CD4-positive, alpha-beta T cell treated with Interferon alpha-2 for 1 hour (primary cell): ENCODE measurements around the gene VSX2.
"Not testable (repeated sequence)": the region's sequence is repeated elsewhere in the genome, so short reads cannot be mapped to it uniquely, and the experiment has no call there.

Experiments used
- DNase-seq, 2 donors: peaks; one replicate each; pipeline ENCODE4 v3.0.0-alpha.2; 2020 to 2022

The VSX2 gene

DNA sequence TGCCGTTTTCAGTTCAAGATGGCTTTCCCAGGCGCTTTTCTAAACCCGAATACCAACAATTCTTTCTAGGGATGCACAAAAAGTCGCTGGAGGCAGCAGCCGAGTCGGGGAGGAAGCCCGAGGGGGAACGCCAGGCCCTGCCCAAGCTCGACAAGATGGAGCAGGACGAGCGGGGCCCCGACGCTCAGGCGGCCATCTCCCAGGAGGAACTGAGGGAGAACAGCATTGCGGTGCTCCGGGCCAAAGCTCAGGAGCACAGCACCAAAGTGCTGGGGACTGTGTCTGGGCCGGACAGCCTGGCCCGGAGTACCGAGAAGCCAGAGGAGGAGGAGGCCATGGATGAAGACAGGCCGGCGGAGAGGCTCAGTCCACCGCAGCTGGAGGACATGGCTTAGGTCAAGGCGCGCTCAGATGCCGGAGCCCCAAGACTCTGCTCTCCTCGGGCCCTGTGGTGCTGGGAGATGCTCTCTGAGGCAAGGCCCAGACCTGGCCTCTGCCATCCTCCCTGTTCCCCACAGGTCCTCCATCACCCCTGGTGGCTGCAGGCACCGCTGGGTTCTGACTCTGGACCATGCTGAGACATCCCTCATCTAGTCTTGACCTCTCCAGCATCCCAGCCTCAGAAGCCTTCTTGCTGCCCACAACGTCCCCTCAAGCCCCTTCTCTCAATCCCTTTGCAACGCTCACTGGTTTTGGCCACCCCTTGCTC lies 21.4 kb downstream of the VSX2 start:
- DNase-seq: no peak

DNA sequence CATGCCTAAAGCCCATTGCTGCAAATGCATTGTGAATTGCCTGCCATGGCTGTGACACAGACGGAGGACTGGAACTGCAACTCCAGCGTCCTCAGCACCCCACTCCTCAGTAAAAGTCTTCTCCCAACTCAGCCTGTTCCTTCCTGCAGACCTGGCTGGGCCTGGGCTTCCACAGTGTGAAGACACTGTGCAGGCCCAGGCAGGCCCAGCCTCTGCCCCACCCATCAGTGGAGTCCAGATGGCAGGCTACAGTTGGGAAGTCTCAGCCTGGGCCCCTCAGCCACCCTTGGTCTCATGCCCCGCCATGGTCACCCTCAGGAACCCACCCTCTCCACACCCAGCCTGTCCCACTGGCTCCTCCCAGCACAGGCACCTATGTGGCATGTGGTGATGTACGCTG lies 22.0 kb downstream of the VSX2 start:
- DNase-seq: no peak

DNA sequence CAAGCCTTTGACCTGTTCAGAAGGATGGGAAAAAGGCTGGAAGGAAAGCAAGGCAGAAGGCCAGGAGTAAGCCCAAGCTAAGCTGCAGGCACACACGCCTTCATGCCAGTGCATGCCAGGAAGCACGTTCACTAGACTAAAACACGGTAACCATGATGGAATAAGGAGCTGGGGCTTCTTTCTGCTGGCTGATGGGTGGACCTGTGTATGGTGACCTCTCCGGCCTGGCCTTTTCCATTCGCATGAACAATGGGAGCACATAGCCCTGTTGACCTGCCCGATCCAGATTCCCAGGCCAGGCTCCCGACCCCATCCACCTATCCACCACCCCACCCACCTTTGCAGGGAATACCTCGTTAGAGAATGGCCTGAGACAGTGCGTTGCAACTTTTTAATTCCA lies 22.8 kb downstream of the VSX2 start:
- DNase-seq: no peak

DNA sequence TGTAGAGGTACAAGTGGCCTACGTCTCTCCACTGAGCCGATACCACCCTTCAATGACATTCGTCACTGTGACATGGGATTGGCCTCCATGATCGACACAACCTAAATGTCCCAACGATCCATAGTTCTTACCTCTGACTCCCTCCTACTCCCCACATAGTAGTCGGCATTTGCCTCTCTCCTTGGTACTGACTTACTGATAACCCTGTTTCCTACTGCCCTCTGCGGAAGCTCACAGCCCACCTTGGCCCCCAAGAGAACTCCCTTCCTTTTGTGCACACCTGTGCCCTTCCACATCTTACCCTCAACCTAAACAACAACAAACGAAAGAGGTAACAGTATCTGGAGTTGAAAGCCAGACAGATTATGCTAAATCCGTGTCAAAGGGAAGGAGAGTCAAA lies 23.9 kb downstream of the VSX2 start:
- no peak for DNase-seq

DNA sequence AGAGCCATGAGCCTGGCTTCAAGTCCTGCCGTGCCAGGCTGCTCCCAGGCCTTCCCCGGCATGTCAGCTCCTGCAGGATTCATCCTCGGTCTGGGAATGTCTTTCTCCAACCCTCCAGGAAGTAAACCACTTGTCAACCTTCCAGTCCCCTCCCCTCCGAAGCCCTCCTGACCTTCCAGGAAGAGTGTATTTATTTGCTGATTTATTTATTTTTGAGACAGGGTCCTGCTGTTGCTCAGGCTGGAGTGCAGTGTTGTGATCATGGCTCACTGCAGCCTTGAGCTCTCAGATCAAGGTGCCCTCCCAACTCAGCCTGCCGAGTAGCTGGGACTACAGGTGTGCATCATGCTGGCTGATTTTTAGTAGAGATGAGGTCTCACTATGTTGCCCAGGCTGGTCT lies 24.7 kb downstream of the VSX2 start:
- DNase-seq: no peak

DNA sequence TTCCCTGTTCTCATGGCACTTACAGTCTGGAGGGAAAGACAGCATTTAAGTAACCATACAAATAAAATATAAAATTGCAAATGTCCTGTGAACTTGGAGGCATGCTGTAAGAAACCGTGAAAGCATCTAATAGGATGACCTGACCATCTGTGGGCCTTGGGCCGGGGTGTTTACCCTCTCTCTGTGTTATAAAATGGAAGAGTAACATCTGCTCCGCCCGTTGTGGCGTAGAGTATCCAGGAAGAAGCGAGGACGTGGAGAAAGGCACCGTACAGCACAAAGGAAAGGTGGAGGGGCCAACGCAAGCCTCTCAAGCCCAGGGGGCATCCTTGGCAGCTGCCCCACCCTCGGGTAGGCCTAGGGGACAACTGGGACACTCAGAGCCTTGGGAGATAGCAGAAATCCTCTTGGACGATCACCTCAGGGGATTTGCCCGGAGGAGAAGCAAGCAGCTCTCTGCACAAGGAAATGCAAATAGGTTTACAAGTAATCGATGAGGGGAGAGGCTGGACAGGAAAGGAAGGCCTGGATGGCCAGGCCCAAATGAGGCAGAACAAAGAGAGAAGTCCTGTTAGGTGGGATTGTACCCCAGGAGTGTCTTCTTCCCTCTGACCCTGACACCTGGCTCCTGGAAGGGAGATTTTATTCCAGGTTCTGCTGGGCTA lies 26.2 kb downstream of the VSX2 start:
- DNase-seq: no peak

DNA sequence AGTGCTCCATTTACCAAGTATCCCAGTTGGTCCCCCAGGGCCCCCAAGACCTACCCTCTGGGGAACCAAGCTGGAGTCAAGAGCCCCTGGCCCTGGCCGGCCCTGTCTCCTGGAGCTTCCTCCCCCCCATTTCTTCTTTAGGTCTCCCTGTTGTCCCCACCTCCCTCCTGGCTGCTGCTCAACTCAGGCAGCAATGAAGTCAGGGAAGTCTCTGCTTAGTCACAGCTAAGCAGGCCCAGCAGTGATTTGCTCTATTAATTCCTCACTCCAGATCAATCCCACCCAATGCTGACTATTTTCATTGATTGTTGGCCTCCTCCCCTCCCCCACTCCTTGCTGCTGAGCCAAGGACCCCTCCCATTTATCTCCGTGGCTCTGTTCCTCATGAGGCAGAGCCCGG lies 28.3 kb downstream of the VSX2 start:
- no peak for DNase-seq

DNA sequence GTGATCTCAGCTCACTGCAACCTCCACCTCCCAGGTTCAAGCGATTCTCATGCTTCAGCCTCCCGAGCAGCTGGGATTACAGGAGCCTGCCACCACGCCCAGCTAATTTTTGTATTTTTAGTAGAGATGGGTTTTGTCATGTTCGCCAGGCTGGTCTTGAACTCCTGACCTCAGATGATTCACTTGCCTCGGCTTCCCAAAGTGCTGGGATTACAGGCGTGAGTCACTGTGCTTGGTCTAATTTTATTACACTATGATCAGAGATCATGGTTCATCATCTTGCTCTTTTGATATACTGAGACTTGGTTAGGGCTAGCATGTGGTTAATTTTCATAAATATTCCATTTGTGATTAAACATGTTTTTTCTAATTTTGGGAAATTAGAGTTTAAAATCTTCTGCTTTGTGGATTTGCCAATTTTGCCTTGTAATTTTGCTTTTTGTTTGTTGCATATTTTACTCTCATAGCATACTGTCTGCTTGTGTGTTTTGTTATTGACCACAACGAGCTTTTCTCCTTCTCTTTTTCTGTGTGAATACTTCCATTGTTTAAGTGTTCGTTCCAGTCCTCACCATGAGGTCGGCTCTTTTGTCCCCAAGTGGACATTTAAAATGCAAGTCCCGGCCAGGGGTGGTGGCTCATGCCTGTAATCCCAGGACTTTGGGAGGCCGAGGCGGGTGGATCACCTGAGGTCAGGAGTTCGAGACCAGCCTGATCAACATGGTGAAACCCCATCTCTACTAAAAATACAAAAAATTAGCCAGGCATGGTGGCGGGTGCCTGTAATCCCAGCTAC lies 31.3 kb downstream of the VSX2 start:
- DNase-seq: not testable (repeated sequence)

DNA sequence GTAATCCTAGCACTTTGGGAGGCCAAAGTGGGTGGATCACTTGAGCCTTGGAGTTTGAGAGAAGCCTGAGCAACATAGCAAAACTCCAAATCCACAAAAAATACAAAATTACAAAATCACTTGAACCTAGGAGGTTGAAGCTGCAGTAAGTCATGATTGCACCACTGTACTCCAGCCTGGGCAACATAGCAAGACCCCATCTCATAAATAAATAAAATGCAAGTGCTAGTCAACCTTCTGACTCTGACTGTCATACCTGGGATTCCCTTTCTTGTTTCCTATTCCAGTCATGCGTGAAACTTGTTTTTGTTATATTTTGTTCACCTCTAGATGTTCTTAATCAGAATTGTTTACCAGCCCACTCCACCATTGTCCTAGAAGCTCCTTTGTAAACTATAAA lies 32.1 kb downstream of the VSX2 start:
- DNase-seq: no peak

DNA sequence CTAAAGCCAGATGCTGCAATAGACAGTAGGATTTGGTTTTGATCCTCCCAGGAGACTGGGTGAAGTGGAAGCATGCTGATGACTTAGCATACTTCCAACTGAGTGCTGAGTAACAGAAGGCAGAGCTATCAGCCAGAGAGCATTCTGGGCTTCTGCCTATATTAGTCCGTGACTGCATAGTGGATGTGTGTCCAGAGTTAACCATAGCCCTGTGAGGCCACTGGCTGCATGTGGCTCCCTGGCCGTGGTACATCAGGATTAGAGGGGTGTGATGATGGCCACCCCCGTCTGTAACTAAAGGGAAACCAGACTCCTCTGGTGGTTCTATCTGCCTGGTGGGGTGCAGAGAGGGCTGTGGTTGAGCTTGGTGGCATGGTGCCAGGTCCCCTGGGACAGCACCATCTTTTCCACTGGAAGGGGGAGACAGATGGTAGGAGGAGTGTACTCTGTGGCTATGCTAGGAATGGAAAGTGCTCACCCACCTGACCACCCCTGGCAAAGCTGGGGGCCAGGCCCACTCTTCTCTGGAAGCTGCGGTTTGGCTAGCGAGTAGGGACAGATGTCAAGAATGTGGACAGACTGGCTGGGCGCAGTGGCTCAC lies 36.1 kb downstream of the VSX2 start:
- DNase-seq: no peak

DNA sequence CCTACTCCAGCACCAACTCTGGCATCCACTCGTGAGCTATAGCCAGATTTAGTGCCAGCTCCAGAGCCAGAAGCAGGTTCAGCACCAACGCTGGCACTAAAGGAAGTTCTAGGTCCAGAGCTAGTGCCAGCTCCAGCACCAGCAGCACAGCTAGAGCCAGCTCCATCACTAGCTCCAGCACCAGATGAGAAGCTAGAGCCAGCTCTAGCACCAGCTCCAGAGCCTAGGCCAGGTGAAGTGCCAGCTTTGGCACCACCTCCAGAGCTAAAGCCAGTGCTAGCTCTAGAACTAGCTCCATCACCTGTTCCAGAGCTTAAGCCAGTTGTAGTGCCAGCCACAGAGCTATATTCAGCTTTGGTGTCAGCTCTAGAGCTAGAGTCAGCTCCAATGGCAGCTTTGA lies 38.8 kb downstream of the VSX2 start:
- DNase-seq: no peak

DNA sequence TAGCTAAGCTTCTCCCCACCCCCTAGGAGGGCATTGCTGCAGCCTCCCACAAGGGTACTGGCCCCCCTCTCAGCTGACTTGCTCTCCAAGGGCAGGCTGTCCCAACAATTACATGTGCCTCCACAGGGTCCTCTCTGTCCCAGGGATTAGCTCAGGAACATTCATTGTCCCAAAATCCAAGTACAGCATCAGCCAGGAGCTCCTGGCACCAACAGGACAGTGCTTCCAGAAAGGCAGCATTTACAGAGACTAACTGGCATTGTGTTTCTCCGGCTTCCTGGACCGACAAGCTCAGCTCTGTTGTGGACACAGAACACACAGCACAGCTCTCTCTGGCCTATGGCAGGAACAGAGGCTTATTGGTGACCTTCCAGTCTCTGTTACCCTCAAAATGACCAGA lies 41.8 kb downstream of the VSX2 start:
- no peak for DNase-seq

DNA sequence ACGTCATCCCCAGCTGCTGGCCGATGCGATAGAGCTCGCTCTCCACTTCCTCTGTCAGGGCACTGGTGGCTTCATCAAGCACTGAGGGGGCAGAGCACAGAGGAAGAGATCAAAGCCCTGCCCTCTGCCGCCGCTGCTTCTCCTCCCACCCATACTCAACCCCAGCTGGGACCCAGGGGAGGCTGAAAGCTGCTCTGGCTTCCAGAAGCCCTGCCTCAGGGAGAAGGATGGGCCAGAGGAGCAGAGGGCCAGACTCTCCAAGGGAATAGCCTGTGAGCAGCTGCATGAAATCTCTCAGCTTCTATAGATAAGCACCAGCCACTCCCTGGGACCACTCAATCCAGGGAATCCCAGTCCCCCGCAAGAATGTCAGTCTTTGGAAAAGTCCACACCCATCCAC lies 47.5 kb downstream of the VSX2 start:
- DNase-seq: no peak

DNA sequence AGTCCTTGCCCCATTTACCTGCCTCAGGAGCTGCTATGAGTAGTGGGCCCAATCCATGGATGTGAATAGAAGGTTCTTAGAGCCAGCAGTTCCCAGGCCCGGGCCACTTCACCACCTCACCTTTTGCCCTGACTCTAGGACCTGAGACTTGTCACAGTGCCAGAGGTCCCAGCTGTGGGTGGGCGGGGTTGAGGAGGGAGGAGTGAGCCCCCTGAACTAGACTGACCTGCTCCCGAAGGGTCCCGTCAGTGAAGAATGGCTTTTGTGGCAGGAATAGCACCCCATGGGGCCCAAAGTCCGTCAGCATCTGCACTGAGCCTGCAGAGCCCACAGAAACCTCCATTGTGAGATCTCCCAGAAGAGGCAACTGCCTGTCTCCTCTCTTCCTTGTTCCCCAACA lies 50.6 kb downstream of the VSX2 start:
- DNase-seq: no peak

DNA sequence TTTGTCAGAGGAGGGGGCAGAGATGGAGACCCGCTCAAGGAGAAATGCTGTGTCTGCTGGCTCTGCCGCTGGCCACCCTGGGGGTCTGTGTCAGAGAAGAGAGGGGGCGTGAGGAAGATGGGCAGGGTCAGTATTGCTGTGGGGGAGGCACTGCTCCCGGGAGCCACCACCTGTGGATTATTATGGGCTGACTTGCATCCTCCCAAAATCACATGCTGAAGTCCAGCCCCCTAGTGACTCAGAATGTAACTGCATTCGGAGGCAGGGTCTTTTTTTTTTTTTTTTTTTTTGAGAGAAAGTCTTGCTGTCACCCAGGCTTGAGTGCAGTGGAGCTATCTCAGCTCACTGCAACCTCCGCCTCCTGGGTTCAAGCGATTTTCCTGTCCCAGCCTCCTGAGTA lies 51.2 kb downstream of the VSX2 start:
- peak in 1 of 2 donors; percentile 30 for DNase-seq

DNA sequence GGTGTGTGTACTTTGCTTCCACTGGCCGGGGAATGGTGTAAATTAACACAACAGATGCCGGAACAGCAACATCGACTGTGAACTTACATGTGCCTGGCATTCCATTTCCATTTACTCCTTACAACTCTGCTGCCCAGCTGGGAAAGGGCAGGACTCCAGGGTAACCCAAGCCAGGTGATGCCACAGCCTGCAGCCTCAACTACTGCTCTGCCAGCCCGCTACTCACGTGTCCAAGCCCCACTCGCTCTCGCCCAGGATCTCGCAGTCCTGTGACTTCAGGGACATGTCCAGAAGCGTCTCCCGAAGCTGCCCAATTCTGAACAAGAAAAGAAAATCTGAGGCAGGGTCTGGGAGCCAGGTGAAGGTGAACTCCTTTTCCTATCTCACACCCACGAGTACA lies 52.8 kb downstream of the VSX2 start:
- DNase-seq: no peak

DNA sequence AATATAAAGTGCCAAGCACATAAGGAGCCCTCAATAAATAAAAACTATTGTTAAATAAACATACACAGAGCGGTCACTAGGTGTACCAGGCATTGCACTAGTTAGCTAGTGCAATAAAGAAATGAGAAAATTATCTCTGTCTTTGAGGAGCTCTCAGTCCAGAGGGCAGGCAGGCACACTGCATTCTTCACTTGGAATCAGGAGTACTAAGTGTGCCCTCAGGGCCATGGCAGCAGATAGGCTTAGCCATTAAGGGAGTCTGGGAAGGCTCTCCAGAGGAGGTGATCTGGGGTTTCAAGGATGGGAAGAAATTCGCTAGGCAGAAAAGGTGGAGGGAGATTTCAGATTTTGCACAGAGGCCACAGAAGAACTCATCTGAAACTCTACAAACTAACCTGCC lies 54.4 kb downstream of the VSX2 start:
- no peak for DNase-seq

DNA sequence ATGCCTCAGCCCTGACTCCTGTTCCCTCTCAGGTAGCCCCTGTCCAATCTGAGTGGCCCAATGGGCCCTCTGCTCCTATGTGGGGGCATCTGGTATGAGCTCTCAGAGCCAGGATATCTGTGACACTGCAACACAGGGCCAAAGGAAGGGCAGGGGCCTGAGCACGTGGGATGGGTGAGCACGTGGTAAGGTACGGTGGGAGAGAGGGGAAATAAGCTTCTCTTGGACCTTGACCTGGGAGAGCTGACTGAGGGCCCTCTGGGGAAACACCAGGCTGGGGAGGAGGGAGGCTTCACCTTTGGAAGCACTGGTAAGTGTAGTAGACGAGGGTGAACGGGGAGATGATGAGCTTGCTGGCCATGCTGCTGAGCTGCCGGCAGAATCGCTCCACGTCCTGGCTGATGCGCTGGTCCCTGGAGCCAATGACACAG lies 56.8 kb downstream of the VSX2 start:
- DNase-seq: no peak

DNA sequence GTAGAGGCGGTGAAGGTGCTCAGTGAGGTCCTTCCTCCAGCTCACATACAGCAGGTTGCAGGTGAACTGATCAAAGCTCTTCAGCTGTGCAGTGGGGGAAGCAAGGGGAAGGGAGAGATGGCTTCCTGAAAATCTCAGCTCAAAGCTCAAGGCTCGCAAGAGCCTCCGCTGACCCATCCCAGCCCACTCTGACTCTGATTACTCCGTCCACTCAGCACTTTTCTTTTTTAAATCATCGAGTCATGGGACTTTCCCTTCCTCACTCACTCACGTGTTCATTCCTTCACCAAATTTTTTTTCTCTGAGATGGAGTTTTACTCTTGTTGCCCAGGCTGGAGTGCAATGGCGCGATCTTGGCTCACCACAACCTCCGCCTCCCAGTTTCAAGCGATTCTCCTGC lies 58.7 kb downstream of the VSX2 start:
- no peak for DNase-seq

DNA sequence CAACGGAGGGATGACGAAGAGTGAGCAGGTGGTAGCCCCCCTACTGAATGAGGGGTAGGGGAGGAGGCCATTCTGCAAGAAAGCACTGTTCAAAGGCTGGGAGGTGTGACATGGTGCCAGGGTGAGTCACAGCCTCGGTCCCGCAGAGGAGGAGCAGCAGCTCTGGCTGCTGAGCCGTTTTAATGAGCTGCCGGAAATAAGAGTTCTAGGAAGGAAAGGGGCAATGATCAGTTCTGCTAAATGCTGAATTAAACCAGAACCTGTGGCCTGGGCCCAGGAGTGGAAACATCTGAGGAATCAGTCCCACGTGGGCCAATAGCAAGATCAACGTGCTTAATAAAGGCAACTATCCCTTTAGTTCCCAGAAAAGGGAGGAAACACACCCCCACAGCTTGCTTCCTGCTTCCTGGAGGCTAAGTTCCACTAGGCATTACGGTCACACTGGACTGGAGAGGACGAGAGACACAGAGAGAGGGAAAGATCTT lies 59.9 kb downstream of the VSX2 start:
- peak in 1 of 2 donors; percentile 47 for DNase-seq

DNA sequence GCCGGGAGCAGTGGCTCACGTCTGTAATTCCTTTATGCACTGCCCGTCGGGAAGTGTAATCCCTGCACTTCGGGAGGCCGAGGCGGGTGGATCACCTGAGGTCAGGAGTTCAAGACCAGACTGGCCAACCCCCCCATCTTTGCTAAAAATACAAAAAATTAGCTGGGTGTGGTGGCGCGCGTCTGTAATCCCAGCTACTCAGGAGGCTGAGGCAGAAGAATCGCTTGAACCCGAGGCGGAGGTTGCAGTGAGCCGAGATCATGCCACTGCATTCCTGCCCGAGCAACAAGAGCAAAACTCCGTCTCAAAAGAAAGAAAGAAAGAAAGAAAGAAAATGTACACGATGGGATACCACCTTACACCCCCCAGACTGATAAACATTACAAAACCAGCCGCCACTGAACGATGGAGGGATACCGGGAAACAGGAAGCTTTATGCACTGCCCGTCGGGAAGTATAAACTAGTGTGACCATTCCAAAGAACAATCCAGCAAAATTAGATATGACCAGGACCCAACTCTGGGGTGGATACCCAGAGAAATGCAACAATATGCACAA lies 62.4 kb downstream of the VSX2 start:
- DNase-seq: no peak

DNA sequence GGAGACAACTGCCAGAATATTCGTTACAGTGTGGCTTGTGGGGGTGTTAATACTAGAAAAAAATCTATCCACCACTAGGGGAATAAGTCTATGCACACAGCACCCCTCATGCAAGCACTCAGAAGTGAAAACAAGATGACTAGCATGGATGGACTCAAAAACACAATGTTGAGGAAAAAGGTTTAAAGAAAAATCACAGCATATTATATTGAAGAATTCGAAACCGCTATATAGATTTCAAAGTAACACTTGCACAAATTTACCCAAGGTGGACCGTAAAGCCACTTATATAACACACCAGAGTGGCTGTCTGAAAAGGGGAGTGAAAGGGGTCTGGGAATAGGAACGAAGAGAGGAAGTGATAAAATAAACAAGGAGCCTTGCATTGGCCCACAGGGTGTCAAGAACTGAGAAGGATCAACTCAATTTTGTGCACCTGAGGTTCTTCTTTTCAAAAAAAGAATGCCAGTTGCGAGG lies 62.9 kb downstream of the VSX2 start:
- peak; percentile 16 to 65 for DNase-seq
